Fibroblast of peridontal ligament (primary cell): Measurements from ENCODE around the gene SEMA3D.

Source experiments
- DNase-seq: peaks from one replicate; pipeline ENCODE4 v3.0.0-alpha.2; 2010; ENCODE audit errors: extremely low read depth

The SEMA3D gene

DNA sequence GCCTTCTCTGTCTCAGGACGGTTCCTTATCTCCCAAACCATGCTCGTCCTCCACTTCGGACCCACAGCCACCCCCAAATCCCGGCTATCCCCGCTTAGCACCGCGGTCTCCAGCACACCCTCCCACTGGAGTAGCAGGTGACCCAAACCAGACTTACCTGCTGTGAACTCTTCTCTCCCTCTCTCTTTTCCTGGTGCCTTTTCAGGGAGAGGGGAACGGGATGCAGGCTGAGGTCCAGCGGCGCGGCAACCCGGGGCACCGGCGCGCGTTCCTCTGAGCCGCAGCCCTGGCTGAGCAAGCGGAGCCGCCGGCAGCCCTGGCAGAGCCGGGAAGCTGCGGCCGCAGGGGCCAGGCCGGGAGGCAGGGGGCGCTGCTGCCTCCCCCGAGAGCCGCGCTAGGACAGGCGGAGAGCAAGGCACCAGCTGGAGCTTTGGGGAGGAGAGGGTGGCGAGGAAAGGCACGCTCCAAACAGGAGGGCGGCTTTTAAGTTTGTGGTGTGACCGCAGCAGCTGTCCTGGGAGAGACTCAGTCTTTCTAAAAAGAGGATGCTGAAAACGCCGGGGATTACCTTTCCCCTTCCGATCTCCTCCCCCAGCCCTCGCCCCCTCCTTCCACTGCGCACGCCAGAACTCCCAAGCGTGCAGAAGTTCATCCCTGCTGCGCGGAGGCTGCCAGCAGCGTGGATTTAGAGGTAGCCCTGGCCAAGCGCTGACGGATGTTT lies at the start of gene SEMA3D:
TSS of gene SEMA3D (minus strand) at position 536 of the 721 bp plus-strand sequence. CDS start 65,165 bp downstream, outside the sequence.
- DNase-seq: peak; percentile 81

GRCh38 chr7:85234730-85235129 lies 47.9 kb upstream of the SEMA3D start:
- DNase-seq: no peak

GRCh38 chr7:85232068-85232467 lies 45.2 kb upstream of the SEMA3D start:
- no peak for DNase-seq

DNA sequence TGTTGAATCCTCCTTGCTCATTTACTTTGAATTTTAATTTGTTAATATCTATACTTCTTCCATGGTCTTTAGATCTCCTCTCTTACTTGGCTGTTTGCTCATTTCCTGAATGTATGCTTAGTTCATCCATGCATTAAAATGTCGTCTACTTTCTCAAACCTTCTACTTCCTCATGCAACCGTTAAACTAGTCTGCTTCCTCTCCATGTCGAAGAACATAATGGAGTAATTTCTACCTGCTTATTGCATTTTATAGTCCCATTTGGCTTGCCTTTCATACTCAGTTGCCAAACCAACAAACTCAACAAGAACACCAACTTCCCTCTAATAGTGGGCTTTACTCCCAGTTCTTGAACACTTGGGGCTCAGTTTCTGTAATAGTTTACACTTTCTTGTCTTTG lies 43.8 kb upstream of the SEMA3D start:
- DNase-seq: no peak

DNA sequence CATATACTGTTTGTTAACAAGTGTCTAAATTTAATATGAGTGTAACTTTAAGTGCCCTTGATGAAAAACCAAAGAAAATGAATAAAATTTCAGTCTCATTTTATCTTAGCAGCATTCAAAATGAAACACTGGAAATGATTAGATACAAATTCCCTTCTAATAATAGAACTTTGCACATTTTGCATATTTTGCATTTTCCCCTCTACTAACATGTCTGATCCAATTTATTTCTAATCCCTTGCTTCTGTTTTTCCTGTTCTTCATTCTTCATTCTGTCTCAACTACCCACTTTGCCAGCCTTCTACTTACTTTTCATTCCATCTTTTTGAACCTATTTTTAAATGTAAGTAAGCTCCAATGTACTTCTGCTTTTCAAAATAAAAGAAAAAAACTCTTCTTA lies 42.7 kb upstream of the SEMA3D start:
- DNase-seq: no peak

DNA sequence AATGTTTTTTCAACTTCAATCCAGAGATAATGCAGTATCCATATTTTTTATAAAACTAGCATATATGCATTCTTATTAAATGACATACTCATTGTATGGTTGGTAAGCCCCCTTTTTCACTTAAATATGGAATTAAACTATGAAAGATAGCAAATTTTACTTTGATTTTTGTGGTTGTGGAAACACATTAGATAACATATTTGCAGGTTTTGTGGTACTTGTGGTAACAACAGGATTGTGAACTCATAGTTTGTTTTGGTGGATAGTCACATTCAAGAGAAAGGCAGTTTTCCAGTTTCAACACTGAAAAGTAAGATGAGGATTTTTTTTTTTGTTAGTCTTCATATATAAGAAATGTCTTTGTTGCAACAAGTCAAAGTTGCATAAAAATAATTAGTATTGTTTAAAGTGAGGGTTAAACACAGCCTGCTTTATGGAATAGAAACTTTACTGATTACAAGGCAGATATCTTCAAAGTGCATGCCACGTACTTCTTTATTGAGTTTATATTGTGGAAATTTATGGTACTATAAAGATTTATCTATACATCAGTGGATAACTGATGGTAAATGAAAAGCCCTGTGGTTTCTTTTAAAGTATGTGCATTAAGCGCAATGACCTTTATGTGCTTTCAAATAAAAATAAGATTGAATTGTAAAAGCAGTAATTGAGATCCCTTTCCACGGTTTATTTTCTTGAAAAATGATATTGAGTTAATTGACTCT lies 39.7 kb upstream of the SEMA3D start:
- DNase-seq: peak; percentile 51

DNA sequence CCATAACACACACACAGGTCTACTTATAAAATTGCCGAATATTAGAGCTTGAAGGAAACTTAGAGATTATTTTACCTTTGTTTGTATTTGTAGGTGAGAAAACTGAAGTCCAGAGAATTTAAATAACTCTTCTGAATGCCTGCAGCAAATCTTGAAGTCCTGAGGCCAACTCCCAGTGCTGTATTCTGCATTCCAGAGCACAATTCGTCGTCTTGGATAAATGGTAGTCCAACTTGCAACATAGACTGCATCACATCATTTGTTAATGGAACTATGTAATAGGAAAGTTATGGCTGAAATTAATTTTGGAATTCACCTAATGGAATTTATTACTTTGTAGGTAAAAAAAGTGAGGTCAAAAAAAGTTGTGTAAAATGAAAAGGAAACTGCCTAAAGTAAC lies 37.3 kb upstream of the SEMA3D start:
- DNase-seq: peak; percentile 33

- no peak for DNase-seq
Measured at GRCh38 chr7:85222522-85222921, 35.7 kb upstream of the SEMA3D start.

DNA sequence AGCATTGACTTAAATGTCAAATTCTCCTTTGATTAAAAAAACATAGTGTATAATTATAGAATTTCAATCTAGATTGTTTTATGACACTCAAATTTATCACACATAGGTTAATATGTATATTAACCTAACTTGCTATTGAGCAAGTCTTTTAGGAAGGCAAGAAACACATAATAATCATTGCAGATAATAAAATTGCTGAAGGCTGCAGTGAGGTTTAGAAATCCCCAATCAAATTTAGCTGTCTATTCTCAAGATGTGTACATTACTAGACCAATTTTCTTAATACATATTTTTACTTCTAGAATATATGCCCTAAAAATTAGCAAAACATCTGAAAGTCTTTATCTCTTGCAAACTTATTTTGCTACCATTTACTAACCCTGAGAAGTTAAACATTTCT lies 34.9 kb upstream of the SEMA3D start:
- no peak for DNase-seq

GRCh38 chr7:85220651-85221050 lies 33.8 kb upstream of the SEMA3D start:
- DNase-seq: no peak

GRCh38 chr7:85220023-85220422 lies 33.2 kb upstream of the SEMA3D start:
- no peak for DNase-seq

DNA sequence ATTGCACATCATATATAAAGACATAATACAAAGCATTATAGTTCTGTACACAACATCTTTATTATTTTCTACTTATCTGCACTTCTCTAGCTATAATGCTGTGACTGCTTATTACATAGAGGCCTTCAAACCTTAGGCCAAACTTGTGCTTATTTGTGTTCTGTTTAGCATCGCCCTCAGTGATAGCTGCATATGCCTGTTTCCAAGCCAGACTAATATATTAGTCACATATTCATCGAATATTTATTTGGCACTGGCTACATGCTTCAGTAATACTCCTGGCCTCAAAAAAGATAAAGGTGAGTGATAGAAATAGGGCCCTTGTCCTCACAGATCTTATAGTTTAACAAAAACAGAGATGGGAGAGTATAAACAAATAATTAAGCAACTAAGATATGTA lies 30.2 kb upstream of the SEMA3D start:
- DNase-seq: no peak

DNA sequence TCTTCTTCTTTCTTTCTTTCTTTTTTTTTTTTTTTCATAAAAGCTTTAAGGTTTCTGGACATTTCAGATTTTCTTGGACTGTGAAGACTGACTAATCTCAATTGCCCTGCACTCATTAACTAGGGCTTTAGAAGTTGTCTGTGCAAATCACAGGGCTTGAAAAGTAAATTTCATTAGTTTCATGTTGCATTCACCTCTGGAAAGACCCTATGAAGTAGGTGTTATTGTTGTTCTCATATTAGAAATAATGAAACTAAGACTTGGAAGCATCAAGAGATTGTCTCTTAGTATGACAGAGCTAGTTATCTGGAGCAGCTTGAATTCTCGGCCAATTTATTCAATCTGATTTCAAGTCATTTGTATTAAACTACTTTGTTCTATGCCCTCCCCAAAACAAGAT lies 28.2 kb upstream of the SEMA3D start:
- no peak for DNase-seq

- DNase-seq: no peak
Measured at GRCh38 chr7:85213500-85213899, 26.6 kb upstream of the SEMA3D start.

GRCh38 chr7:85205754-85206153 lies 18.9 kb upstream of the SEMA3D start:
- no peak for DNase-seq

GRCh38 chr7:85204496-85204895 lies 17.6 kb upstream of the SEMA3D start:
- DNase-seq: no peak

GRCh38 chr7:85204061-85204460 lies 17.2 kb upstream of the SEMA3D start:
- DNase-seq: no peak

DNA sequence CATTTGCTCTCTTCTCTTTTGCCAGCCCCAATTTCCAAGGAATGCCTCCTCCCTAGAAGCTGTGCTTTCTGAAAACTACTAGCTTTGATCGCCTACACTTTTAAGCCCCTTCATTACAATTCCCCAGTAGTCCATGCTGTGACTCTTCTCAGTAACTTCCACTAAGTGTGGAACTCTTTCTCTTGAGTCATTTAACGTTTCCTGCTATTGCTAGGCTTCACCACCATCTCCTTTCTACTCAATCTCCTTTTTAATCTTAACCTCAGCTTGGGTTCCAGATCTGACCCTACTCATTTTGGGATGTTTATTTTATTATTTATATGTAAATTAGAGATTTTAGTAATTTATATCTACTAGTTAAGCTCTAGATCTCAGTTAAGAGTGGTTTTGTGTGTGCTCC lies 14.4 kb upstream of the SEMA3D start:
- DNase-seq: no peak

DNA sequence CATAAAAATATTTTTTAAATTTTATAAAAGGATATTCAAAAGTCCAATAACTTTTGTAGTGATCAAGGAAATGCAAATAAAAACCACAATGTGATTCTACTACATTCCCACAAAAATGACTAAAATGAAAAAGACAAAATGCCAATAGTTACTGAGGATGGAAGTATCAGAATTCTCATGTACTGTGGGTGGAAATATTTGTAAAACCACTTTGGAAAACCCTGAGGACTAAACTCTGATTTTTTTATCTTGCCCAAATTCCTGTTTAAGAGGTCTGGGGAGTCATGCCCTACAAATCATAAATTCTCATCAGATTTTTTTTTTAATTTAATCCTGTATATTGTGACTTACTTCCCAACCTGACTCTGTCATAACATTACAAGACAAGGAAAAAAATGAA lies 9.8 kb upstream of the SEMA3D start:
- peak; percentile 51 for DNase-seq

DNA sequence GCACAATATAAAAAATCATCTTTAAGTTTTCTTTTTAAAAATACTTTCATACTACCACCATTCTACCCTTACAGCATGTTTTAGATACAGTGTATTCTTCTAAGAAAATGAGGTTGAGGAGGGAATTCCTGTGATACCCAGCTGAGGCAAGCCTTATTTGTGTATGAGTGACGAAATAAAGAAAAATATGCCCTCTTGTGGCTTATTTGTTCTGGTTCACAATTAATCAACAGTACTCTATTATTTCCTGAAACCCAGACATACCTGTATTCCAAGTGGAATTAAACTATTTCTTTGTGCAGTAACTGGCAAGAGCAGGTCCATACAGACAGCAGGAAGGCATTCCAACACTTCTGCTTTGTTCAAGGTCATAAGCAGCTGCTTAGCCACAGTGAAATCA lies 4.5 kb upstream of the SEMA3D start:
- DNase-seq: peak; percentile 61

GRCh38 chr7:85186083-85186520 lies 754 bp downstream of the SEMA3D start:
- DNase-seq: peak; percentile 62

DNA sequence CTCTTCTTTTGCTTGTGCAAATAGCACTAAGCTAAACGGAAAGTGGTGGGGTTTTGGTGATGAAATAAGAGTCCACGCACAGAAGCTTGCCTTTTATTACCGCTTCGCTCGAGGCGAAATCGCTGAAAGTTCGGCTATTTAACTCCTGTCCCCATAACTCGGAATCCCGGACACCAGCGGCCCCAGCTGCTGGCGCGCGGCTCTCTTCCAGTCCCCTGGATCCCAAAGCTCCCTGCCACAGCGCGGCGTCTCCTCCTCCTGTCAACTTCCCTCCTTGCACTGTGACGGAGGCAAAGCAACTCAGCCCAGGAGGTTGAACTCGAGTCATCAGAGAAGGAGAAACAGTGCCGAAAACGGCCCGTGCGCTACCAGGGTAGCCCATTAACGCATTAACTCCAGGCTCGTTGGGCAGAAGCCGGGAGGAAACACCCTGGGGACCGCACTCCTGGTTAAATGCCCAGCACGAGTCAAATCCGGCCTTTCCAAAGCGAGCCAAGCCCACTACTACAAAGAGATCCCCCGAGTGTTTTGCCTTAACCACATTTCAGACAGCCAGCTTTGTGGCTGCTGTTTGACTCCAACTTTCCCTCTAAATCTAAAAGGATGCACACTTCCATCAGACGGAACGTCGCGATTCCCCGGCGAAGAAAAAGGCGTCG lies 1.3 kb downstream of the SEMA3D start:
- DNase-seq: peak; percentile 77
